ENCODE data around the gene ZNF133.
"Not testable (repeated sequence)": the region's sequence is repeated elsewhere in the genome, so short reads cannot be mapped to it uniquely, and the experiment has no call there.

The ZNF133 gene

GRCh38 chr20:18273738-18274137 lies 14.6 kb upstream of the ZNF133 start:
- no peaks in the 10 kb centered on the region for H3K36me3 ChIP-seq (ENCODE audit: insufficient read depth, low read length)
- no peaks in the 10 kb centered on the region for H4K20me1 ChIP-seq (ENCODE audit: insufficient read depth, low read length, poor library complexity, severe bottlenecking)
- no peak overlapping the region for H2AFZ ChIP-seq (ENCODE audit: low read length)
- H3K9me2 ChIP-seq (replicated peaks; ENCODE audit: low read depth, low read length) = no peaks in the 10 kb centered on the region
- no peak overlapping the region for H3K4me3 ChIP-seq (ENCODE audit: low read length, poor library complexity, severe bottlenecking)
- H3K27me3 ChIP-seq (ENCODE audit: insufficient read depth, low read length, poor library complexity, severe bottlenecking) = no peaks in the 10 kb centered on the region
- H3K9ac ChIP-seq (ENCODE audit: low read depth, low read length, poor library complexity, severe bottlenecking) = no peak overlapping the region
- H3K79me2 ChIP-seq (ENCODE audit: insufficient read depth, low read length) = no peaks in the 10 kb centered on the region
- H3F3A ChIP-seq (ENCODE audit: low read depth) = no peaks in the 10 kb centered on the region
- TF ChIP-seq EZH2phosphoT487 (IDR thresholded peaks at IDR 0.05; ENCODE audit: borderline replicate concordance) = no peak
- no peak for TF ChIP-seq CTCF (conservative IDR thresholded peaks at IDR 0.05; ENCODE audit: low read length)
- no peaks in the 10 kb centered on the region for H3K9me3 ChIP-seq (ENCODE audit: insufficient read depth, low read depth, low read length)
- no peaks in the 10 kb centered on the region for H3K4me1 ChIP-seq (ENCODE audit: insufficient read depth, low read length, poor library complexity, severe bottlenecking)
- H3K4me2 ChIP-seq (ENCODE audit: low read depth, low read length, poor library complexity, severe bottlenecking) = no peak overlapping the region

- H3K27me3 ChIP-seq (ENCODE audit: insufficient read depth, low read length, poor library complexity, severe bottlenecking); H3K9me2 ChIP-seq (replicated peaks; ENCODE audit: low read depth, low read length); H3K36me3 ChIP-seq (ENCODE audit: insufficient read depth, low read length); H3K4me1 ChIP-seq (ENCODE audit: insufficient read depth, low read length, poor library complexity, severe bottlenecking); H3K79me2 ChIP-seq (ENCODE audit: insufficient read depth, low read length); H3F3A ChIP-seq (ENCODE audit: low read depth); H3K4me2 ChIP-seq (ENCODE audit: low read depth, low read length, poor library complexity, severe bottlenecking); H3K9me3 ChIP-seq (ENCODE audit: insufficient read depth, low read depth, low read length); H4K20me1 ChIP-seq (ENCODE audit: insufficient read depth, low read length, poor library complexity, severe bottlenecking); H3K9ac ChIP-seq (ENCODE audit: low read depth, low read length, poor library complexity, severe bottlenecking); H3K4me3 ChIP-seq (ENCODE audit: low read length, poor library complexity, severe bottlenecking): not testable (repeated sequence)
- peak overlapping the region; percentile 42 for H2AFZ ChIP-seq (ENCODE audit: low read length)
These were observed 12.4 kb upstream of the ZNF133 start for GRCh38 chr20:18275960-18276359.

GRCh38 chr20:18276821-18277220 lies 11.5 kb upstream of the ZNF133 start:
- Histone ChIP-seq H2AFZ (ENCODE audit: low read length) (peak overlapping the region; percentile 42), H3K9me2 (replicated peaks; ENCODE audit: low read depth, low read length) (no peaks in the 10 kb centered on the region), H4K20me1 (ENCODE audit: insufficient read depth, low read length, poor library complexity, severe bottlenecking) (no peaks in the 10 kb centered on the region), H3F3A (ENCODE audit: low read depth) (no peaks in the 10 kb centered on the region), H3K4me3 (ENCODE audit: low read length, poor library complexity, severe bottlenecking) (no peak overlapping the region), H3K4me2 (ENCODE audit: low read depth, low read length, poor library complexity, severe bottlenecking) (no peak overlapping the region), H3K79me2 (ENCODE audit: insufficient read depth, low read length) (no peaks in the 10 kb centered on the region), H3K9ac (ENCODE audit: low read depth, low read length, poor library complexity, severe bottlenecking) (no peak overlapping the region), H3K9me3 (ENCODE audit: insufficient read depth, low read depth, low read length) (no peaks in the 10 kb centered on the region), H3K27me3 (ENCODE audit: insufficient read depth, low read length, poor library complexity, severe bottlenecking) (peaks cover 12% of the 10 kb centered on the region), H3K36me3 (ENCODE audit: insufficient read depth, low read length) (no peaks in the 10 kb centered on the region), H3K4me1 (ENCODE audit: insufficient read depth, low read length, poor library complexity, severe bottlenecking) (no peaks in the 10 kb centered on the region)
- TF ChIP-seq EZH2phosphoT487 (IDR thresholded peaks at IDR 0.05; ENCODE audit: borderline replicate concordance) (no peak), CTCF (conservative IDR thresholded peaks at IDR 0.05; ENCODE audit: low read length) (peak; percentile 87)

- Histone ChIP-seq H3F3A (ENCODE audit: low read depth) (no peaks in the 10 kb centered on the region), H3K27me3 (ENCODE audit: insufficient read depth, low read length, poor library complexity, severe bottlenecking) (peaks cover 36% of the 10 kb centered on the region), H4K20me1 (ENCODE audit: insufficient read depth, low read length, poor library complexity, severe bottlenecking) (no peaks in the 10 kb centered on the region), H3K9me2 (replicated peaks; ENCODE audit: low read depth, low read length) (no peaks in the 10 kb centered on the region), H3K4me2 (ENCODE audit: low read depth, low read length, poor library complexity, severe bottlenecking) (no peak overlapping the region), H3K9ac (ENCODE audit: low read depth, low read length, poor library complexity, severe bottlenecking) (no peak overlapping the region), H3K4me1 (ENCODE audit: insufficient read depth, low read length, poor library complexity, severe bottlenecking) (no peaks in the 10 kb centered on the region), H3K36me3 (ENCODE audit: insufficient read depth, low read length) (no peaks in the 10 kb centered on the region), H3K79me2 (ENCODE audit: insufficient read depth, low read length) (no peaks in the 10 kb centered on the region), H3K4me3 (ENCODE audit: low read length, poor library complexity, severe bottlenecking) (no peak overlapping the region), H2AFZ (ENCODE audit: low read length) (no peak overlapping the region), H3K9me3 (ENCODE audit: insufficient read depth, low read depth, low read length) (no peaks in the 10 kb centered on the region)
- TF ChIP-seq EZH2phosphoT487 (IDR thresholded peaks at IDR 0.05; ENCODE audit: borderline replicate concordance) (no peak), CTCF (conservative IDR thresholded peaks at IDR 0.05; ENCODE audit: low read length) (no peak)
These were observed 9.1 kb upstream of the ZNF133 start for GRCh38 chr20:18279242-18279641.
